MV-4-11 (cell line): ENCODE measurements around the gene ZNG1A.
"Not testable (repeated sequence)": the region's sequence is repeated elsewhere in the genome, so short reads cannot be mapped to it uniquely, and the experiment has no call there.

Experiments used
- DNase-seq: peaks from one replicate; lab custom pipeline; 2025; lab: John Stamatoyannopoulos, UW

The ZNG1A gene

GRCh38 chr9:178140-178825 lies 573 bp downstream of the ZNG1A start:
- DNase-seq = not testable (repeated sequence)

GRCh38 chr9:169757-170156 lies 9.1 kb downstream of the ZNG1A start:
- DNase-seq = not testable (repeated sequence)

GRCh38 chr9:159871-160270 lies 19.0 kb downstream of the ZNG1A start:
- peak; percentile 51 for DNase-seq

GRCh38 chr9:151173-151572 lies 27.7 kb downstream of the ZNG1A start:
- not testable (repeated sequence) for DNase-seq

GRCh38 chr9:139880-140279 lies 39.0 kb downstream of the ZNG1A start:
- DNase-seq = not testable (repeated sequence)

GRCh38 chr9:117995-118467 lies 60.8 kb downstream of the ZNG1A start, which contains the start of gene FOXD4:
TSS of gene FOXD4 (minus strand) at chr9:118417. CDS start at chr9:118119, 298 bp downstream.
- not testable (repeated sequence) for DNase-seq

GRCh38 chr9:117144-117994 lies 61.5 kb downstream of the ZNG1A start:
- DNase-seq = not testable (repeated sequence)

GRCh38 chr9:116239-117077 lies 62.4 kb downstream of the ZNG1A start:
- DNase-seq = not testable (repeated sequence)

- not testable (repeated sequence) for DNase-seq
These were observed 63.8 kb downstream of the ZNG1A start for GRCh38 chr9:115118-115451.

GRCh38 chr9:114267-115117 lies 64.4 kb downstream of the ZNG1A start:
- DNase-seq = not testable (repeated sequence)

GRCh38 chr9:113468-114266 lies 65.2 kb downstream of the ZNG1A start:
- not testable (repeated sequence) for DNase-seq

GRCh38 chr9:112589-113467 lies 66.0 kb downstream of the ZNG1A start:
- DNase-seq = not testable (repeated sequence)

- not testable (repeated sequence) for DNase-seq
These were observed 68.2 kb downstream of the ZNG1A start for GRCh38 chr9:110672-111071.

- not testable (repeated sequence) for DNase-seq
These were observed 69.3 kb downstream of the ZNG1A start for GRCh38 chr9:109540-109939.

- not testable (repeated sequence) for DNase-seq
These were observed 69.9 kb downstream of the ZNG1A start for GRCh38 chr9:108742-109495.

- DNase-seq = not testable (repeated sequence)
These were observed 72.9 kb downstream of the ZNG1A start for GRCh38 chr9:105991-106390.

GRCh38 chr9:100430-100829 lies 78.4 kb downstream of the ZNG1A start:
- DNase-seq = not testable (repeated sequence)

- not testable (repeated sequence) for DNase-seq
These were observed 79.0 kb downstream of the ZNG1A start for GRCh38 chr9:99867-100266.
